ENCODE data around the gene SLC38A9.
"Not testable (repeated sequence)": the region's sequence is repeated elsewhere in the genome, so short reads cannot be mapped to it uniquely, and the experiment has no call there.

The SLC38A9 gene

GRCh38 chr5:55732585-55732984, 20.5 kb upstream of the SLC38A9 start:
- Histone ChIP-seq H3K27me3 (ENCODE audit: insufficient read depth, low read depth, severe bottlenecking) (no peaks in the 10 kb centered on the region), H3K4me3 (ENCODE audit: low read depth, low read length) (no peak overlapping the region), H3K36me3 (no peaks in the 10 kb centered on the region), H3K9me3 (ENCODE audit: severe bottlenecking) (no peaks in the 10 kb centered on the region), H3K27ac (no peak overlapping the region)
- DNase-seq, result no peak
- no peak for TF ChIP-seq CTCF (IDR thresholded peaks at IDR 0.05; ENCODE audit: low read depth, low read length)

GRCh38 chr5:55731848-55732247, 19.7 kb upstream of the SLC38A9 start:
- H3K36me3 ChIP-seq, result no peaks in the 10 kb centered on the region
- no peaks in the 10 kb centered on the region for H3K9me3 ChIP-seq (ENCODE audit: severe bottlenecking)
- no peak overlapping the region for H3K27ac ChIP-seq
- TF ChIP-seq CTCF (IDR thresholded peaks at IDR 0.05; ENCODE audit: low read depth, low read length), result no peak
- no peak for DNase-seq
- H3K4me3 ChIP-seq (ENCODE audit: low read depth, low read length), result no peak overlapping the region
- H3K27me3 ChIP-seq (ENCODE audit: insufficient read depth, low read depth, severe bottlenecking), result no peaks in the 10 kb centered on the region

GRCh38 chr5:55724281-55724680, 12.2 kb upstream of the SLC38A9 start:
- H3K4me3 ChIP-seq (ENCODE audit: low read depth, low read length), result no peak overlapping the region
- no peak for DNase-seq
- no peaks in the 10 kb centered on the region for H3K36me3 ChIP-seq
- no peak for TF ChIP-seq CTCF (IDR thresholded peaks at IDR 0.05; ENCODE audit: low read depth, low read length)
- H3K27me3 ChIP-seq (ENCODE audit: insufficient read depth, low read depth, severe bottlenecking), result no peaks in the 10 kb centered on the region
- no peak overlapping the region for H3K27ac ChIP-seq
- no peaks in the 10 kb centered on the region for H3K9me3 ChIP-seq (ENCODE audit: severe bottlenecking)

GRCh38 chr5:55720188-55720703, 8.1 kb upstream of the SLC38A9 start:
- H3K4me3 ChIP-seq (ENCODE audit: low read depth, low read length), result no peak overlapping the region
- no peak overlapping the region for H3K27ac ChIP-seq
- no peaks in the 10 kb centered on the region for H3K27me3 ChIP-seq (ENCODE audit: insufficient read depth, low read depth, severe bottlenecking)
- DNase-seq, result no peak
- H3K9me3 ChIP-seq (ENCODE audit: severe bottlenecking), result no peaks in the 10 kb centered on the region
- no peak for TF ChIP-seq CTCF (IDR thresholded peaks at IDR 0.05; ENCODE audit: low read depth, low read length)
- H3K36me3 ChIP-seq, result no peaks in the 10 kb centered on the region

- not testable (repeated sequence) for H3K36me3 ChIP-seq; DNase-seq; H3K9me3 ChIP-seq (ENCODE audit: severe bottlenecking); H3K4me3 ChIP-seq (ENCODE audit: low read depth, low read length); H3K27ac ChIP-seq; H3K27me3 ChIP-seq (ENCODE audit: insufficient read depth, low read depth, severe bottlenecking)
Measured at GRCh38 chr5:55719026-55719425, 6.9 kb upstream of the SLC38A9 start.

- Histone ChIP-seq H3K4me3 (ENCODE audit: low read depth, low read length) (no peak overlapping the region), H3K9me3 (ENCODE audit: severe bottlenecking) (no peaks in the 10 kb centered on the region), H3K36me3 (no peaks in the 10 kb centered on the region), H3K27me3 (ENCODE audit: insufficient read depth, low read depth, severe bottlenecking) (no peaks in the 10 kb centered on the region), H3K27ac (no peak overlapping the region)
- TF ChIP-seq CTCF (IDR thresholded peaks at IDR 0.05; ENCODE audit: low read depth, low read length), result no peak
- no peak for DNase-seq
Measured at GRCh38 chr5:55715519-55716078, 3.5 kb upstream of the SLC38A9 start.
